Measurements from ENCODE around the gene VBP1. TPM values are rescaled to one million over a fixed set of nuclear protein-coding genes. Genes with fewer than 3 reads are reported as not detected.

VBP1 gene
- total RNA-seq, 1 experiment from 2014 or later: 83.5 TPM

GRCh38 chrX:155270969-155271368, 54.7 kb downstream of the VBP1 start:
- no peaks in the 10 kb centered on the region for H4K20me1 ChIP-seq (ENCODE audit: control insufficient read depth, insufficient read depth, insufficient read length)
- H3K27ac Mint-ChIP-seq: no peak overlapping the region
- no peaks in the 10 kb centered on the region for H3K27me3 ChIP-seq (ENCODE audit: insufficient read depth, low read length)
- no peak overlapping the region for H2BK20ac ChIP-seq (ENCODE audit: low read depth, low read length, poor library complexity, severe bottlenecking)
- no peak overlapping the region for H3K4me2 ChIP-seq (ENCODE audit: insufficient read depth, insufficient read length, low read length)
- WGBS (ENCODE audit: extremely low coverage, insufficient read length, low lambda C conversion rate): no CpG with 5 or more reads among the region's 1 CpG
- no peaks in the 10 kb centered on the region for H3K4me1 Mint-ChIP-seq
- H3K79me1 ChIP-seq (ENCODE audit: insufficient read depth, low read depth, low read length, poor library complexity, severe bottlenecking): no peaks in the 10 kb centered on the region
- H3K14ac ChIP-seq (ENCODE audit: insufficient read depth, low read length): no peak overlapping the region
- no peak overlapping the region for H3K56ac ChIP-seq (ENCODE audit: insufficient read length, low read depth, low read length)
- H3K9me3 Mint-ChIP-seq: peaks cover 55 to 68% of the 10 kb centered on the region in 2 experiments
- peaks cover 2% of the 10 kb centered on the region for H3K27me3 Mint-ChIP-seq (ENCODE audit: low read depth)
- H2BK5ac ChIP-seq (ENCODE audit: insufficient read length, low read length): no peak overlapping the region
- H2AK5ac ChIP-seq (ENCODE audit: insufficient read length, low read length): no peak overlapping the region
- H3K4ac ChIP-seq (ENCODE audit: low read depth, low read length): no peak overlapping the region
- H3K9me3 ChIP-seq (ENCODE audit: control insufficient read depth, low read depth, low read length): no peaks in the 10 kb centered on the region
- no peak overlapping the region for H3K27ac ChIP-seq (ENCODE audit: insufficient read length, low read depth, low read length)
- H4K5ac ChIP-seq (ENCODE audit: insufficient read length, low read depth, low read length): no peak overlapping the region
- H3K4me3 Mint-ChIP-seq: no peak overlapping the region
- H3K18ac ChIP-seq (ENCODE audit: insufficient read length, low read depth, low read length): no peak overlapping the region
- no peak overlapping the region for H2BK15ac ChIP-seq (ENCODE audit: low read depth, low read length)
- no peak overlapping the region for H2BK120ac ChIP-seq (ENCODE audit: low read depth, low read length, poor library complexity, severe bottlenecking)
- H4K91ac ChIP-seq (ENCODE audit: insufficient read length, low read depth, low read length): no peak overlapping the region
- H2BK12ac ChIP-seq (ENCODE audit: insufficient read length, low read depth, low read length): no peak overlapping the region
- H4K8ac ChIP-seq (replicated peaks; ENCODE audit: insufficient read length, low read depth, low read length): no peak overlapping the region
- no peak overlapping the region for H3K23ac ChIP-seq (ENCODE audit: insufficient read length, low read depth, low read length)
- no peak overlapping the region for H3T11ph ChIP-seq (ENCODE audit: low read length)
- H3K4me1 ChIP-seq (ENCODE audit: insufficient read depth, low read length): no peaks in the 10 kb centered on the region
- TF ChIP-seq CTCF (conservative IDR thresholded peaks at IDR 0.05): no peak
- H3K79me2 ChIP-seq (ENCODE audit: insufficient read depth, low read length): no peaks in the 10 kb centered on the region
- peaks cover 0 to 3% (median 0%) of the 10 kb centered on the region in 3 experiments; a peak in 3 of 7 replicates for H3K36me3 Mint-ChIP-seq (ENCODE audit: insufficient read depth in 1 of 3, low read depth in 3 of 3)
- H3K23me2 ChIP-seq (ENCODE audit: insufficient read length, low read depth, low read length, poor library complexity, severe bottlenecking): no peaks in the 10 kb centered on the region
- DNase-seq: no peak
- no peak overlapping the region for H2AFZ ChIP-seq (ENCODE audit: low read length)
- no peak overlapping the region for H3K9ac ChIP-seq (ENCODE audit: extremely low read depth, insufficient read length, low read length)
